Endodermal cell (in vitro differentiated cells): Measurements from ENCODE around the gene BTBD9. TPM values are rescaled to one million over a fixed set of nuclear protein-coding genes. Genes with fewer than 3 reads are reported as not detected.

ENCODE experiments used
- DNase-seq: peaks from one replicate; pipeline ENCODE4 v3.0.0-alpha.2; 2017
- H3K27ac ChIP-seq: 2 replicates; pipeline ENCODE4 v1.5.1; 2013; ENCODE audit warnings: mild to moderate bottlenecking, low read depth, low read length, moderate library complexity
- H3K27me3 ChIP-seq: 2 replicates; pipeline ENCODE4 v1.6.1; 2013; ENCODE audit warnings: mild to moderate bottlenecking, low read length, moderate library complexity; ENCODE audit not compliant: insufficient read depth, control insufficient read depth, poor library complexity, severe bottlenecking
- H3K36me3 ChIP-seq: 2 replicates; pipeline ENCODE4 v1.7.0; 2013; ENCODE audit warnings: mild to moderate bottlenecking, low read length, moderate library complexity; ENCODE audit not compliant: control insufficient read depth, insufficient read depth
- H3K4me1 ChIP-seq: one replicate; pipeline ENCODE4 v1.7.0; 2013; ENCODE audit warnings: low read length; ENCODE audit not compliant: control insufficient read depth, insufficient read depth
- H3K4me3 ChIP-seq: 2 replicates; pipeline ENCODE4 v1.5.1; 2013; ENCODE audit warnings: mild to moderate bottlenecking, low read length, moderate library complexity
- H3K9ac ChIP-seq: 2 replicates; pipeline ENCODE4 v1.6.1; 2013; ENCODE audit warnings: mild to moderate bottlenecking, low read length, moderate library complexity; ENCODE audit not compliant: poor library complexity, severe bottlenecking; ENCODE audit errors: extremely low read depth
- H3K9me3 ChIP-seq: 2 replicates; pipeline ENCODE4 v1.6.1; 2013; ENCODE audit warnings: mild to moderate bottlenecking, low read length, moderate library complexity; ENCODE audit not compliant: control insufficient read depth
- H3K27ac Mint-ChIP-seq: 2 replicates; pipeline ENCODE4 v1.8.0; 2020; ENCODE audit warnings: mixed read lengths
- H3K27me3 Mint-ChIP-seq: 2 replicates; pipeline ENCODE4 v1.8.0; 2021; ENCODE audit warnings: mild to moderate bottlenecking, mixed read lengths; ENCODE audit not compliant: insufficient read depth
- H3K36me3 Mint-ChIP-seq: 2 replicates; pipeline ENCODE4 v1.8.0; 2020; ENCODE audit warnings: low read depth, mixed read lengths
- H3K4me1 Mint-ChIP-seq: 2 replicates; pipeline ENCODE4 v1.8.0; 2020; ENCODE audit warnings: mixed read lengths
- H3K4me3 Mint-ChIP-seq: 2 replicates; pipeline ENCODE4 v1.8.0; 2020; ENCODE audit warnings: mild to moderate bottlenecking, moderate library complexity, mixed read lengths
- H3K9me3 Mint-ChIP-seq: 2 replicates; pipeline ENCODE4 v1.8.0; 2020; ENCODE audit warnings: mild to moderate bottlenecking, mixed read lengths
- CTCF ChIP-seq: fragments of 200-600 bp; sonication (generic); conservative IDR thresholded peaks from 2 replicates; pipeline ENCODE4 v1.5.0; 2021; ENCODE audit warnings: antibody characterized with exemption, mild to moderate bottlenecking
- WGBS, 2 experiments: methylation state at CpG; one replicate each; pipeline versions ENCODE4 v1.1.5 to v1.1.7; 2013; ENCODE audit warnings: missing lambda C conversion rate in 2 of 2, mixed read lengths in 1 of 2; ENCODE audit not compliant: insufficient coverage in 1 of 2, insufficient read length in 1 of 2; 5-methylcytosine and 5-hydroxymethylcytosine counted together
- total RNA-seq, 2 donors: library from RNA; stranded (reverse); fragmentation: NEBNext Ultra II Directional in 1 of 2; extraction: Animal tissue kit (Norgen Biotek cat#: 25700) in 1 of 2; gene quantifications; 2 replicates in 1 of 2; 3 replicates in 1 of 2; pipeline ENCODE4 v1.2.1, GENCODE V29; 2021

BTBD9 gene
- total RNA-seq, 2 donors from 2014 or later, result 7.6 to 12.3 TPM

DNA sequence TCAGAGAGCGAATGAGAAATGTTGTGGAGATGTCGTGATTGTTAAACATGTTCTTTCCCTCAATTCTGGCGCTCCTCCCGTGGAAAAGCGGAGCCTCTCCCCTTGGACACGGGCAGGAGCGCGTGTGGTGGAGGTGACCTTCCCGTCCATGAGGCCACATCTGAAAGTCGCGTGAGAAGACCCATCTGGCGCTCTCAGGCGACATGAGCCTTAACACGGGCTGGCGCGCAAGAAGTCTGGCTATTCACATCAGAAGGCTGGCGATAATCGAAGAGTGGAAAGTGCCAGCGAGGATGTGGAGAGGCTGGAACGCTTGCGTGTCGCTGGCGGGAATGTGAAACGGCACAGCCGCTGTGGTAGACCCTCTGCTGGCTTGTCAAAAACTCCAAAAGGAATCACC lies 478.9 kb downstream of the BTBD9 start:
- no peaks in the 10 kb centered on the region for H3K9me3 Mint-ChIP-seq
- WGBS, 2 experiments, result 96 to 97% methylated on average over 24 to 25 of the region's 25 CpGs
- no peak overlapping the region for H3K27ac Mint-ChIP-seq
- no peaks in the 10 kb centered on the region for H3K27me3 ChIP-seq
- H3K36me3 Mint-ChIP-seq, result peaks cover 22% of the 10 kb centered on the region
- no peak overlapping the region for H3K27ac ChIP-seq
- DNase-seq, result no peak
- H3K4me3 ChIP-seq, result no peak overlapping the region
- no peaks in the 10 kb centered on the region for H3K9me3 ChIP-seq
- TF ChIP-seq CTCF, result no peak
- H3K27me3 Mint-ChIP-seq, result no peaks in the 10 kb centered on the region
- no peak overlapping the region for H3K9ac ChIP-seq
- peaks cover 10% of the 10 kb centered on the region for H3K4me1 Mint-ChIP-seq
- no peak overlapping the region for H3K4me3 Mint-ChIP-seq
- no peaks in the 10 kb centered on the region for H3K36me3 ChIP-seq
- no peaks in the 10 kb centered on the region for H3K4me1 ChIP-seq

DNA sequence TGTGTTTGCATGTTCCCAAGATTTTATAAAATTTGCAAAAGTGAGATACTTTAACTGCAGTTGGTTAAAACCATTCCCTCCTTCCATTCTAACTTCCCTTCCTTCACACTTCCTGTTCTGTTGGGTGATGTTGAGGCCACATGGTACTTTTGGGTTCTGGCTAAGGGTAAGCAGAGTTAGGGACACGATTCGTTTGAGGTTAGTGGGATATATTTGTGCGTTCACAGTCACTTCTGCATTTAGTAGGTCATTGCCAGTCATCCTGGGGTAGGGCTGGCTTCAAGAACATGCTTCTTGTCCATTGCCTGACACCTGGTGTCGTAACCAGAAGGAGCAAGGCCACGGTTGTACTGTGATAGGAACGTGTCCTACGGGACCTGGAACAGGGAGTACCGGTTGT lies 480.1 kb downstream of the BTBD9 start:
- Histone ChIP-seq H3K4me1 (no peaks in the 10 kb centered on the region), H3K9me3 (no peaks in the 10 kb centered on the region), H3K36me3 (peaks cover 5% of the 10 kb centered on the region), H3K27ac (no peak overlapping the region), H3K9ac (no peak overlapping the region), H3K27me3 (no peaks in the 10 kb centered on the region), H3K4me3 (no peak overlapping the region)
- peaks cover 22% of the 10 kb centered on the region for H3K36me3 Mint-ChIP-seq
- no peaks in the 10 kb centered on the region for H3K27me3 Mint-ChIP-seq
- H3K27ac Mint-ChIP-seq, result no peak overlapping the region
- H3K4me3 Mint-ChIP-seq, result no peak overlapping the region
- no peak for TF ChIP-seq CTCF
- H3K4me1 Mint-ChIP-seq, result peaks cover 7% of the 10 kb centered on the region
- no peak for DNase-seq
- H3K9me3 Mint-ChIP-seq, result no peaks in the 10 kb centered on the region
- WGBS, 2 experiments, result 95 to 97% methylated on average over 8 of the region's 8 CpGs

- Mint-ChIP-seq H3K9me3 (no peaks in the 10 kb centered on the region), H3K27me3 (no peaks in the 10 kb centered on the region), H3K4me1 (peaks cover 7% of the 10 kb centered on the region), H3K27ac (no peak overlapping the region), H3K4me3 (no peak overlapping the region), H3K36me3 (peaks cover 23% of the 10 kb centered on the region)
- no peaks in the 10 kb centered on the region for H3K9me3 ChIP-seq
- no peak for DNase-seq
- no peak overlapping the region for H3K9ac ChIP-seq
- H3K36me3 ChIP-seq, result peaks cover 7% of the 10 kb centered on the region
- no peak overlapping the region for H3K27ac ChIP-seq
- TF ChIP-seq CTCF, result no peak
- H3K4me1 ChIP-seq, result no peaks in the 10 kb centered on the region
- 92 to 94% methylated on average over 9 to 14 of the region's 14 CpGs for WGBS, 2 experiments
- no peak overlapping the region for H3K4me3 ChIP-seq
- H3K27me3 ChIP-seq, result no peaks in the 10 kb centered on the region
These were observed 480.9 kb downstream of the BTBD9 start for GRCh38 chr6:38158762-38159350.
